Measurements from ENCODE around the gene FTO.

The FTO gene

GRCh38 chr16:53768167-53768566 is 64.2 kb downstream of the FTO start:
- Histone ChIP-seq H3K9ac (ENCODE audit: low read depth in 1 of 2, low read length in 2 of 2) (no peak overlapping the region), H3K27me3 (ENCODE audit: control insufficient read depth in 2 of 2, insufficient read depth in 2 of 2, low read length in 2 of 2) (no peaks in the 10 kb centered on the region), H3K27ac (ENCODE audit: low read depth in 2 of 2, low read length in 2 of 2) (no peak overlapping the region), H3K4me1 (ENCODE audit: control insufficient read depth in 2 of 2, insufficient read depth in 2 of 2, low read length in 2 of 2) (peaks cover 5 to 17% of the 10 kb centered on the region in 2 donors), H3K4me3 (ENCODE audit: low read length in 2 of 2) (no peak overlapping the region), H3K36me3 (ENCODE audit: control insufficient read depth in 2 of 2, insufficient read depth in 2 of 2, low read length in 2 of 2) (no peaks in the 10 kb centered on the region), H3K9me3 (ENCODE audit: control insufficient read depth in 2 of 2, low read length in 2 of 2) (no peaks in the 10 kb centered on the region)

GRCh38 chr16:53768593-53768992 is 64.6 kb downstream of the FTO start:
- H3K36me3 ChIP-seq (ENCODE audit: control insufficient read depth in 2 of 2, insufficient read depth in 2 of 2, low read length in 2 of 2): no peaks in the 10 kb centered on the region
- no peak overlapping the region for H3K9ac ChIP-seq (ENCODE audit: low read depth in 1 of 2, low read length in 2 of 2)
- no peaks in the 10 kb centered on the region for H3K9me3 ChIP-seq (ENCODE audit: control insufficient read depth in 2 of 2, low read length in 2 of 2)
- peaks cover 7 to 20% of the 10 kb centered on the region in 2 donors for H3K4me1 ChIP-seq (ENCODE audit: control insufficient read depth in 2 of 2, insufficient read depth in 2 of 2, low read length in 2 of 2)
- H3K27me3 ChIP-seq (ENCODE audit: control insufficient read depth in 2 of 2, insufficient read depth in 2 of 2, low read length in 2 of 2): no peaks in the 10 kb centered on the region
- no peak overlapping the region for H3K27ac ChIP-seq (ENCODE audit: low read depth in 2 of 2, low read length in 2 of 2)
- no peak overlapping the region for H3K4me3 ChIP-seq (ENCODE audit: low read length in 2 of 2)

- H3K4me3 ChIP-seq (ENCODE audit: low read length in 2 of 2): no peak overlapping the region
- no peak overlapping the region for H3K9ac ChIP-seq (ENCODE audit: low read depth in 1 of 2, low read length in 2 of 2)
- peaks cover 13 to 25% of the 10 kb centered on the region in 2 donors for H3K4me1 ChIP-seq (ENCODE audit: control insufficient read depth in 2 of 2, insufficient read depth in 2 of 2, low read length in 2 of 2)
- no peaks in the 10 kb centered on the region for H3K36me3 ChIP-seq (ENCODE audit: control insufficient read depth in 2 of 2, insufficient read depth in 2 of 2, low read length in 2 of 2)
- H3K9me3 ChIP-seq (ENCODE audit: control insufficient read depth in 2 of 2, low read length in 2 of 2): no peaks in the 10 kb centered on the region
- H3K27ac ChIP-seq (ENCODE audit: low read depth in 2 of 2, low read length in 2 of 2): no peak overlapping the region
- H3K27me3 ChIP-seq (ENCODE audit: control insufficient read depth in 2 of 2, insufficient read depth in 2 of 2, low read length in 2 of 2): no peaks in the 10 kb centered on the region
Measured at GRCh38 chr16:53769185-53769584, 65.2 kb downstream of the FTO start.

- H3K4me1 ChIP-seq (ENCODE audit: control insufficient read depth in 2 of 2, insufficient read depth in 2 of 2, low read length in 2 of 2): peaks cover 13 to 30% of the 10 kb centered on the region in 2 donors
- H3K36me3 ChIP-seq (ENCODE audit: control insufficient read depth in 2 of 2, insufficient read depth in 2 of 2, low read length in 2 of 2): no peaks in the 10 kb centered on the region
- no peaks in the 10 kb centered on the region for H3K27me3 ChIP-seq (ENCODE audit: control insufficient read depth in 2 of 2, insufficient read depth in 2 of 2, low read length in 2 of 2)
- H3K27ac ChIP-seq (ENCODE audit: low read depth in 2 of 2, low read length in 2 of 2): no peak overlapping the region
- H3K4me3 ChIP-seq (ENCODE audit: low read length in 2 of 2): no peak overlapping the region
- H3K9me3 ChIP-seq (ENCODE audit: control insufficient read depth in 2 of 2, low read length in 2 of 2): no peaks in the 10 kb centered on the region
- no peak overlapping the region for H3K9ac ChIP-seq (ENCODE audit: low read depth in 1 of 2, low read length in 2 of 2)
Measured at GRCh38 chr16:53769787-53770186, 65.8 kb downstream of the FTO start.

GRCh38 chr16:53770641-53771040 is 66.7 kb downstream of the FTO start:
- H3K9me3 ChIP-seq (ENCODE audit: control insufficient read depth in 2 of 2, low read length in 2 of 2): no peaks in the 10 kb centered on the region
- H3K27me3 ChIP-seq (ENCODE audit: control insufficient read depth in 2 of 2, insufficient read depth in 2 of 2, low read length in 2 of 2): no peaks in the 10 kb centered on the region
- no peak overlapping the region for H3K27ac ChIP-seq (ENCODE audit: low read depth in 2 of 2, low read length in 2 of 2)
- peaks cover 21 to 37% of the 10 kb centered on the region in 2 donors for H3K4me1 ChIP-seq (ENCODE audit: control insufficient read depth in 2 of 2, insufficient read depth in 2 of 2, low read length in 2 of 2)
- no peak overlapping the region for H3K4me3 ChIP-seq (ENCODE audit: low read length in 2 of 2)
- no peak overlapping the region for H3K9ac ChIP-seq (ENCODE audit: low read depth in 1 of 2, low read length in 2 of 2)
- no peaks in the 10 kb centered on the region for H3K36me3 ChIP-seq (ENCODE audit: control insufficient read depth in 2 of 2, insufficient read depth in 2 of 2, low read length in 2 of 2)

- no peaks in the 10 kb centered on the region for H3K36me3 ChIP-seq (ENCODE audit: control insufficient read depth in 2 of 2, insufficient read depth in 2 of 2, low read length in 2 of 2)
- H3K4me1 ChIP-seq (ENCODE audit: control insufficient read depth in 2 of 2, insufficient read depth in 2 of 2, low read length in 2 of 2): peaks cover 29 to 44% of the 10 kb centered on the region in 2 donors
- no peaks in the 10 kb centered on the region for H3K27me3 ChIP-seq (ENCODE audit: control insufficient read depth in 2 of 2, insufficient read depth in 2 of 2, low read length in 2 of 2)
- H3K27ac ChIP-seq (ENCODE audit: low read depth in 2 of 2, low read length in 2 of 2): peak overlapping the region in 1 of 2 donors; percentile 18
- H3K9ac ChIP-seq (ENCODE audit: low read depth in 1 of 2, low read length in 2 of 2): no peak overlapping the region
- H3K4me3 ChIP-seq (ENCODE audit: low read length in 2 of 2): no peak overlapping the region
- no peaks in the 10 kb centered on the region for H3K9me3 ChIP-seq (ENCODE audit: control insufficient read depth in 2 of 2, low read length in 2 of 2)
Measured at GRCh38 chr16:53771655-53772497, 67.9 kb downstream of the FTO start.

GRCh38 chr16:53773150-53773846 is 69.3 kb downstream of the FTO start:
- Histone ChIP-seq H3K27me3 (ENCODE audit: control insufficient read depth in 2 of 2, insufficient read depth in 2 of 2, low read length in 2 of 2) (no peaks in the 10 kb centered on the region), H3K9me3 (ENCODE audit: control insufficient read depth in 2 of 2, low read length in 2 of 2) (no peaks in the 10 kb centered on the region), H3K27ac (ENCODE audit: low read depth in 2 of 2, low read length in 2 of 2) (peak overlapping the region; percentile 5 to 50), H3K4me3 (ENCODE audit: low read length in 2 of 2) (no peak overlapping the region), H3K9ac (ENCODE audit: low read depth in 1 of 2, low read length in 2 of 2) (no peak overlapping the region), H3K36me3 (ENCODE audit: control insufficient read depth in 2 of 2, insufficient read depth in 2 of 2, low read length in 2 of 2) (no peaks in the 10 kb centered on the region), H3K4me1 (ENCODE audit: control insufficient read depth in 2 of 2, insufficient read depth in 2 of 2, low read length in 2 of 2) (peaks cover 29 to 44% of the 10 kb centered on the region in 2 donors)

- H3K36me3 ChIP-seq (ENCODE audit: control insufficient read depth in 2 of 2, insufficient read depth in 2 of 2, low read length in 2 of 2): no peaks in the 10 kb centered on the region
- H3K4me3 ChIP-seq (ENCODE audit: low read length in 2 of 2): no peak overlapping the region
- H3K9me3 ChIP-seq (ENCODE audit: control insufficient read depth in 2 of 2, low read length in 2 of 2): no peaks in the 10 kb centered on the region
- H3K4me1 ChIP-seq (ENCODE audit: control insufficient read depth in 2 of 2, insufficient read depth in 2 of 2, low read length in 2 of 2): peaks cover 29 to 44% of the 10 kb centered on the region in 2 donors
- no peak overlapping the region for H3K9ac ChIP-seq (ENCODE audit: low read depth in 1 of 2, low read length in 2 of 2)
- H3K27ac ChIP-seq (ENCODE audit: low read depth in 2 of 2, low read length in 2 of 2): peak overlapping the region in 1 of 2 donors; percentile 50
- H3K27me3 ChIP-seq (ENCODE audit: control insufficient read depth in 2 of 2, insufficient read depth in 2 of 2, low read length in 2 of 2): no peaks in the 10 kb centered on the region
Measured at GRCh38 chr16:53773881-53774280, 69.9 kb downstream of the FTO start.

GRCh38 chr16:53775106-53775820 is 71.3 kb downstream of the FTO start:
- Histone ChIP-seq H3K9ac (ENCODE audit: low read depth in 1 of 2, low read length in 2 of 2) (no peak overlapping the region), H3K27ac (ENCODE audit: low read depth in 2 of 2, low read length in 2 of 2) (no peak overlapping the region), H3K36me3 (ENCODE audit: control insufficient read depth in 2 of 2, insufficient read depth in 2 of 2, low read length in 2 of 2) (no peaks in the 10 kb centered on the region), H3K27me3 (ENCODE audit: control insufficient read depth in 2 of 2, insufficient read depth in 2 of 2, low read length in 2 of 2) (no peaks in the 10 kb centered on the region), H3K4me1 (ENCODE audit: control insufficient read depth in 2 of 2, insufficient read depth in 2 of 2, low read length in 2 of 2) (peaks cover 29 to 44% of the 10 kb centered on the region in 2 donors), H3K9me3 (ENCODE audit: control insufficient read depth in 2 of 2, low read length in 2 of 2) (no peaks in the 10 kb centered on the region), H3K4me3 (ENCODE audit: low read length in 2 of 2) (no peak overlapping the region)
